COR-L47 (cell line): ENCODE data around the gene HIGD2A.
"Not testable (repeated sequence)": the region's sequence is repeated elsewhere in the genome, so short reads cannot be mapped to it uniquely, and the experiment has no call there.

Experiments
- DNase-seq: peaks from one replicate; lab custom pipeline; 2025; lab: John Stamatoyannopoulos, UW

Gene HIGD2A

GRCh38 chr5:176394881-176395675 is 6.5 kb downstream of the HIGD2A start:
- DNase-seq = no peak

GRCh38 chr5:176396330-176396729 is 7.8 kb downstream of the HIGD2A start:
- no peak for DNase-seq

GRCh38 chr5:176397736-176398420 is 9.3 kb downstream of the HIGD2A start:
- no peak for DNase-seq

GRCh38 chr5:176400382-176401156 is 12.0 kb downstream of the HIGD2A start:
- DNase-seq = no peak

- no peak for DNase-seq
Observed at GRCh38 chr5:176401281-176402205, 13.0 kb downstream of the HIGD2A start.

GRCh38 chr5:176405656-176406435 is 17.3 kb downstream of the HIGD2A start:
- DNase-seq = no peak

GRCh38 chr5:176406436-176407052 is 18.0 kb downstream of the HIGD2A start:
- no peak for DNase-seq

GRCh38 chr5:176407456-176408251 is 19.1 kb downstream of the HIGD2A start:
- DNase-seq = no peak

GRCh38 chr5:176408252-176408573 is 19.7 kb downstream of the HIGD2A start:
- DNase-seq = not testable (repeated sequence)

GRCh38 chr5:176408590-176408989 is 20.0 kb downstream of the HIGD2A start:
- no peak for DNase-seq

GRCh38 chr5:176409765-176410164 is 21.2 kb downstream of the HIGD2A start:
- DNase-seq = no peak

- no peak for DNase-seq
Observed at GRCh38 chr5:176410486-176411180, 22.1 kb downstream of the HIGD2A start.

- DNase-seq = no peak
Observed at GRCh38 chr5:176412517-176413254, 24.1 kb downstream of the HIGD2A start.

- no peak for DNase-seq
Observed at GRCh38 chr5:176413255-176413565, 24.7 kb downstream of the HIGD2A start.

GRCh38 chr5:176413709-176414191 is 25.2 kb downstream of the HIGD2A start:
- no peak for DNase-seq

GRCh38 chr5:176414704-176415103 is 26.2 kb downstream of the HIGD2A start:
- no peak for DNase-seq

- no peak for DNase-seq
Observed at GRCh38 chr5:176415240-176415951, 26.8 kb downstream of the HIGD2A start.
